ENCODE data around the gene RAD23B. TPM values are rescaled to one million over a fixed set of nuclear protein-coding genes. Genes with fewer than 3 reads are reported as not detected.

Gene RAD23B
- total RNA-seq, 1 experiment from 2014 or later: 114 TPM

GRCh38 chr9:107328510-107328909 is 45.4 kb downstream of the RAD23B start:
- BruUV-seq (replicated peaks): no TSS peak

GRCh38 chr9:107330420-107330819 is 47.3 kb downstream of the RAD23B start:
- Histone ChIP-seq H3K4me1 (ENCODE audit: control insufficient read depth, insufficient read depth, low read length) (no peaks in the 10 kb centered on the region), H3K36me3 (ENCODE audit: control insufficient read depth, insufficient read depth, low read length) (peaks cover 28% of the 10 kb centered on the region), H3K27ac (ENCODE audit: low read length) (no peak overlapping the region), H3K27me3 (ENCODE audit: control insufficient read depth, insufficient read depth, low read length) (no peaks in the 10 kb centered on the region), H3K9me3 (ENCODE audit: control insufficient read depth, insufficient read depth, low read depth, low read length) (no peaks in the 10 kb centered on the region), H3K4me3 (ENCODE audit: low read depth in 2 of 2, low read length in 2 of 2) (no peak overlapping the region)
- ChIA-PET CTCF (no interaction called here), POLR2A (no interaction called here)
- BruUV-seq (replicated peaks): TSS peak; percentile 46
- ATAC-seq (no peak), DNase-seq (ENCODE audit: low read depth, low spot score) (no peak)
- intact Hi-C loops (cut with micrococcal nuclease; ENCODE audit: unreplicated experiment) (no loop called here), in situ Hi-C loops (cut with HindIII; ENCODE audit: low pct_unique_long_range_greater_than_20kb, low sequenced_read_pairs) (no loop called here)
- TF ChIP-seq POLR2AphosphoS5 (IDR thresholded peaks at IDR 0.05; ENCODE audit: low read depth, low read length) (no peak), CTCF (IDR thresholded peaks at IDR 0.05) (no peak), REST (IDR thresholded peaks at IDR 0.05; ENCODE audit: insufficient read depth in 1 of 2, low read depth in 2 of 2, low read length in 1 of 2) (no peak), TCF7L2 (IDR thresholded peaks at IDR 0.05; ENCODE audit: low read depth, low read length) (no peak), SIN3A (IDR thresholded peaks at IDR 0.05; ENCODE audit: borderline replicate concordance, insufficient read depth, low read depth, low read length) (no peak)

More at GRCh38 chr9:107328510-107328909, 45.4 kb downstream of the RAD23B start:
- ChIA-PET POLR2A (no interaction called here), CTCF (no interaction called here)
- ATAC-seq (no peak), DNase-seq (ENCODE audit: low read depth, low spot score) (no peak)
- H3K4me1 ChIP-seq (ENCODE audit: control insufficient read depth, insufficient read depth, low read length): no peaks in the 10 kb centered on the region
- no peaks in the 10 kb centered on the region for H3K27me3 ChIP-seq (ENCODE audit: control insufficient read depth, insufficient read depth, low read length)
- H3K4me3 ChIP-seq (ENCODE audit: low read depth in 2 of 2, low read length in 2 of 2): no peak overlapping the region
- H3K27ac ChIP-seq (ENCODE audit: low read length): no peak overlapping the region
- H3K9me3 ChIP-seq (ENCODE audit: control insufficient read depth, insufficient read depth, low read depth, low read length): no peaks in the 10 kb centered on the region
- peaks cover 33% of the 10 kb centered on the region for H3K36me3 ChIP-seq (ENCODE audit: control insufficient read depth, insufficient read depth, low read length)
- TF ChIP-seq CTCF (IDR thresholded peaks at IDR 0.05): no peak
- TF ChIP-seq REST (IDR thresholded peaks at IDR 0.05; ENCODE audit: insufficient read depth in 1 of 2, low read depth in 2 of 2, low read length in 1 of 2): no peak
- no peak for TF ChIP-seq TCF7L2 (IDR thresholded peaks at IDR 0.05; ENCODE audit: low read depth, low read length)
- no peak for TF ChIP-seq POLR2AphosphoS5 (IDR thresholded peaks at IDR 0.05; ENCODE audit: low read depth, low read length)
- TF ChIP-seq SIN3A (IDR thresholded peaks at IDR 0.05; ENCODE audit: borderline replicate concordance, insufficient read depth, low read depth, low read length): no peak
- in situ Hi-C loops (cut with HindIII; ENCODE audit: low pct_unique_long_range_greater_than_20kb, low sequenced_read_pairs): no loop called here
- intact Hi-C loops (cut with micrococcal nuclease; ENCODE audit: unreplicated experiment): no loop called here
